ENCODE results near the gene HSPG2.

DNA sequence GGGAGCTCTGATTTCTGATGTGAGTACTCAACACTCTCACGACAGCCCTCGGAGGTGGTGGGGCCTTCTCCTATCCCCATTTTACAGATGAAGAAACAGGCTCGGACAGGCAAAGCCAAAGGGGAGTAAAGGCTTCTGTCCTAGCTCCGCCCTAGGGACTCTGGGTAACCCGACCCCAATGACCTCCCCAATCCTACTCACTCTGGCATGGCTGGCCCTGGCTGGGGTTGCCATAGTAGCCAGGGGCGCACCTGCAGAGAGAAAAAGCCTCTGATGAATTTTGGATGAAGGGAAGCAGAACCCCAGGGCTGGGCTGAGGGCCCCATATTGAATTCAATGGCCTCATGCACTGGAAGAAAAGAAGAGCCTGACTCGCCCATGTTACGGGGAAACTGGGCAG lies 63.9 kb downstream of the HSPG2 start:
- TF ChIP-seq, protein P1, sequence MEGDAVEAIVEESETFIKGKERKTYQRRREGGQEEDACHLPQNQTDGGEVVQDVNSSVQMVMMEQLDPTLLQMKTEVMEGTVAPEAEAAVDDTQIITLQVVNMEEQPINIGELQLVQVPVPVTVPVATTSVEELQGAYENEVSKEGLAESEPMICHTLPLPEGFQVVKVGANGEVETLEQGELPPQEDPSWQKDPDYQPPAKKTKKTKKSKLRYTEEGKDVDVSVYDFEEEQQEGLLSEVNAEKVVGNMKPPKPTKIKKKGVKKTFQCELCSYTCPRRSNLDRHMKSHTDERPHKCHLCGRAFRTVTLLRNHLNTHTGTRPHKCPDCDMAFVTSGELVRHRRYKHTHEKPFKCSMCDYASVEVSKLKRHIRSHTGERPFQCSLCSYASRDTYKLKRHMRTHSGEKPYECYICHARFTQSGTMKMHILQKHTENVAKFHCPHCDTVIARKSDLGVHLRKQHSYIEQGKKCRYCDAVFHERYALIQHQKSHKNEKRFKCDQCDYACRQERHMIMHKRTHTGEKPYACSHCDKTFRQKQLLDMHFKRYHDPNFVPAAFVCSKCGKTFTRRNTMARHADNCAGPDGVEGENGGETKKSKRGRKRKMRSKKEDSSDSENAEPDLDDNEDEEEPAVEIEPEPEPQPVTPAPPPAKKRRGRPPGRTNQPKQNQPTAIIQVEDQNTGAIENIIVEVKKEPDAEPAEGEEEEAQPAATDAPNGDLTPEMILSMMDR (IDR thresholded peaks at IDR 0.05 in 8 of 11, conservative IDR thresholded peaks at IDR 0.05 in 3 of 11), result no peak
- TF ChIP-seq POLR2AphosphoS5 (IDR thresholded peaks at IDR 0.05), result no peak
- TF ChIP-seq POLR2A (IDR thresholded peaks at IDR 0.05), result no peak

All from spleen (tissue), 7 donors.